ENCODE measurements around the gene C22orf15. TPM values are rescaled to one million over a fixed set of nuclear protein-coding genes. Genes with fewer than 3 reads are reported as not detected.

C22orf15 gene
- total and polyA plus RNA-seq, 7 donors = 0.36 to 0.45 TPM; not detected in 5

GRCh38 chr22:23756891-23757290, 5.9 kb upstream of the C22orf15 start:
- Histone ChIP-seq H3K27ac (no peak overlapping the region), H3K4me1 (peaks cover 0 to 2% (median 2%) of the 10 kb centered on the region in 4 donors), H3K27me3 (no peaks in the 10 kb centered on the region), H3K36me3 (no peaks in the 10 kb centered on the region), H3K9me3 (no peaks in the 10 kb centered on the region), H3K4me3 (no peak overlapping the region)
- DNase-seq = no peak
- intact Hi-C loops (cut with DNase I) = no loop called here
- no peak for TF ChIP-seq POLR2A (IDR thresholded peaks at IDR 0.05)
- no peak for TF ChIP-seq EP300 (IDR thresholded peaks at IDR 0.05)
- TF ChIP-seq POLR2AphosphoS5 (IDR thresholded peaks at IDR 0.05) = no peak
- TF ChIP-seq CTCF (IDR thresholded peaks at IDR 0.05) = no peak
- 35 to 67% methylated on average over 4 of the region's 4 CpGs for WGBS, 2 donors

- Histone ChIP-seq H3K36me3 (no peaks in the 10 kb centered on the region), H3K4me3 (no peak overlapping the region), H3K27me3 (no peaks in the 10 kb centered on the region), H3K9me3 (no peaks in the 10 kb centered on the region), H3K4me1 (peaks cover 0 to 21% (median 20%) of the 10 kb centered on the region in 4 donors), H3K27ac (no peak overlapping the region)
- no peak for TF ChIP-seq POLR2AphosphoS5 (IDR thresholded peaks at IDR 0.05)
- no peak for TF ChIP-seq POLR2A (IDR thresholded peaks at IDR 0.05)
- no peak for TF ChIP-seq CTCF (IDR thresholded peaks at IDR 0.05)
- TF ChIP-seq EP300 (IDR thresholded peaks at IDR 0.05) = no peak
- intact Hi-C loops (cut with DNase I) = no loop called here
- WGBS, 2 donors = 81 to 90% methylated on average over 4 of the region's 4 CpGs
- no peak for DNase-seq
Observed at GRCh38 chr22:23759566-23759965, 3.2 kb upstream of the C22orf15 start.

- Histone ChIP-seq H3K9me3 (no peaks in the 10 kb centered on the region), H3K36me3 (no peaks in the 10 kb centered on the region), H3K4me1 (peaks cover 0 to 25% (median 22%) of the 10 kb centered on the region in 4 donors), H3K27me3 (no peaks in the 10 kb centered on the region), H3K27ac (no peak overlapping the region), H3K4me3 (no peak overlapping the region)
- DNase-seq = no peak
- intact Hi-C loops (cut with DNase I) = no loop called here
- WGBS, 2 donors = 80 to 91% methylated on average over 6 of the region's 6 CpGs
- TF ChIP-seq EP300 (IDR thresholded peaks at IDR 0.05) = no peak
- no peak for TF ChIP-seq POLR2A (IDR thresholded peaks at IDR 0.05)
- TF ChIP-seq POLR2AphosphoS5 (IDR thresholded peaks at IDR 0.05) = no peak
- no peak for TF ChIP-seq CTCF (IDR thresholded peaks at IDR 0.05)
Observed at GRCh38 chr22:23760056-23760455, 2.7 kb upstream of the C22orf15 start.

GRCh38 chr22:23763579-23763945, 772 bp downstream of the C22orf15 start:
- WGBS, 2 donors = 39 to 66% methylated on average over 17 of the region's 17 CpGs
- H3K4me3 ChIP-seq = peak overlapping the region in 3 of 4 donors; percentile 3 to 37 (median 27)
- intact Hi-C loops (cut with DNase I) = no loop called here

More at GRCh38 chr22:23763579-23763945, 772 bp downstream of the C22orf15 start:
- Histone ChIP-seq H3K27me3 (no peaks in the 10 kb centered on the region), H3K9me3 (no peaks in the 10 kb centered on the region), H3K27ac (peak overlapping the region in 1 of 4 donors; percentile 29), H3K4me1 (peaks cover 0 to 49% (median 41%) of the 10 kb centered on the region in 4 donors), H3K36me3 (no peaks in the 10 kb centered on the region)
- DNase-seq = no peak
- TF ChIP-seq POLR2A (IDR thresholded peaks at IDR 0.05) = no peak
- TF ChIP-seq CTCF (IDR thresholded peaks at IDR 0.05) = no peak
- TF ChIP-seq POLR2AphosphoS5 (IDR thresholded peaks at IDR 0.05) = no peak
- no peak for TF ChIP-seq EP300 (IDR thresholded peaks at IDR 0.05)

All from sigmoid colon (tissue), 7 donors.